Stimulated activated CD4-positive, alpha-beta T cell treated with anti-CD3 and anti-CD28 coated beads, Interleukin-15, amount 100 ng/mL, for 1 hour (primary cell): ENCODE data around the gene TNS3.
"Not testable (repeated sequence)": the region's sequence is repeated elsewhere in the genome, so short reads cannot be mapped to it uniquely, and the experiment has no call there.

ENCODE experiments used
- DNase-seq, 2 donors: peaks; one replicate each; pipeline ENCODE4 v3.0.0-alpha.2; 2020; ENCODE audit warnings: low read depth in 1 of 2, low spot score in 1 of 2

The TNS3 gene

DNA sequence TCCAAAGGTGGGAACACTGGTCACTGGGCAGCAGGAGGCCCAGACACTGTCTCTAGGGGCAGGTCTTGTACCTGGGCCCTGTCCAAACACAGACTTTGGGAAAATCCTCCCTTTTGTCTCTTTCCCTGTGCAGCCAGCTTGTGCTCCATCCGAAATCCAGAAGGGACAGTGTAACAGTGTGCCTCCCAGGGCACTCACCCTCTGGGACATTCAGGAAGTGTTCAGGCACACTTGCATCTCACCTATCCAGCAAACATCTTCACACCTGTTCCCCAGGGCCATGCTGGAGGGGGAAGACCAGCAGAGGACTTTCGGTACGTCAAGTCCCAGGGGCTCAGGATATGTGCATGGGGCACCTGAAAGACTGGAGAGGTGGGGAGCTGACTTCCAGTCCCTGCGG, 38.9 kb downstream of the TNS3 start:
- DNase-seq: no peak

DNA sequence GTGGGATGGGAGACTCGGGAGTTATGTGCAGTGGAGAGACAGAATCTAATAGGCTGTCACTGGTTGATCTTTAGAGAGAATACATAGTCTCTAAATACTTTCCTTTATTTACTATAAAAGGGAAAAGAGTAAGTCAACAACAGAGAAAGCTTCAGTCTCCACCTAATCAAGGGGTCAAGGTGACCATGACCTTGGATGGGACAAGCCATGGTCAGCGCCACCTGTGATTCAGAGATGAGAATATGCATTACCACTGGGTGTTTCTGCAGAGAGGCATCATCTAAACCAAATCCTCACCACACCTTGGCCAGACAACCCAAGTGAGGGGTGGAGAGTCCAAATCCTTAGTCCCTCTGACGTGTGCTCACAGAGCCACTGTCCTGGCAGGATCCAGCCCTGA, 39.9 kb downstream of the TNS3 start:
- DNase-seq: no peak

DNA sequence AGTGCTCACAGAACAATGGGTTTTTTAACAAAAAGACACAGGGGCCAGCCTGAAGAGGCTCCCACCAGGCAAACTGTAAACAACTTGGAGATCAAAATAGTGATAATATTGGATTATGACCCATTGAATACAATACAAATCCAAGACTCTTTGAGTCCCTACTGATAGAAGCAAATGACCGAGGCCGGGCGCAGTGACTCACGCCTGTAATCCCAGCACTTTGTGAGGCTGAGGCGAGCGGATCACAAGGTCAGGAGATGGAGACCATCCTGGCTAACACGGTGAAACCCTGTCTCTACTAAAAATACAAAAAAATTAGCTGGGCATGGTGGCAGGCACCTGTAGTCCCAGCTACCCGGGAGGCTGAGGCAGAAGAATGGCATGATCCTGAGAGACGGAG, 40.4 kb downstream of the TNS3 start:
- not testable (repeated sequence) for DNase-seq

DNA sequence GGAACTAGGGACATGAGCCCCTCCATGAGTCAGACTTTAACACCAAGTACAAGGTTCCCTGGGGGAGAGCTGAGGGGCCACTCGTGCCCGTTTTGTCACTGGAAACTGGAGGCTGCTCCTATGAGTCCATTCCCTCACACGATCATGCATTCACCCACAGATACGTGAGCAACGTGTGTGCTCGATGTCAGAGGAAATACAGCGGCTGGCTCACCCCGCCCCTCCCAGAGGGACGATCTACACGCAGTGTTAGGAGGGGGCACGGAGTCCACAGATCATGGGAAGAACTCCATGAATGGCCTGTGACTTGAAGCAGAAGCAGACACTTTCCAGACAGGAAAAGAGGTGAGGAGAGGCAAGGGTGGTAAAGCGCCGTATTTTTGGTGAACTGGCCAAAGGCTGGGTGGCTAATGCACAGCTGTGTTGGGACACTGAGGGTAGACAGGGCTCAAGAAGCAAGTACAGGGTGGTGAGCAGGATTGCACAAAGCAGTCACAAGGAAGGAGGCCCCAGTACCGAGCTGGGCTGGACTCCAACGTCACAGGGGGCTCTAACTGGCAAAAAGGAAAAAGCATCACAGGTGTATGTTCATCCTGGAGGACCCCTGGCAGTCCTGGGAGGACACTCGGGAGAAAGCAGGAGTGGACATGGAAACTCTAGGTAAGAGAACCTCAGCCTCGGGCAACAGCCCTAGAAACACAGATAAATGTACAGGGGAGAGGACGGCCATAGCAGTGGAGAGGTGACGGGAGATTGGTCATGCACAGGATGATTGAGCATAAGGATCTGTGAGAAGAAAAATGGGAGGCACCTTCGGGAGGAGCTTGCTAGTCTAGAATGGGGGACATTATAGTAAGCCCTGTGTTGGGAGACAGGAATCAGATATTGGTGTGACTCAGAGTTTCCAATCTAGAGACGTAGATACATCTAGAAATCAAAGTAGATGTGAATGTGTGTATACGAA, 41.2 kb downstream of the TNS3 start:
- no peak for DNase-seq

DNA sequence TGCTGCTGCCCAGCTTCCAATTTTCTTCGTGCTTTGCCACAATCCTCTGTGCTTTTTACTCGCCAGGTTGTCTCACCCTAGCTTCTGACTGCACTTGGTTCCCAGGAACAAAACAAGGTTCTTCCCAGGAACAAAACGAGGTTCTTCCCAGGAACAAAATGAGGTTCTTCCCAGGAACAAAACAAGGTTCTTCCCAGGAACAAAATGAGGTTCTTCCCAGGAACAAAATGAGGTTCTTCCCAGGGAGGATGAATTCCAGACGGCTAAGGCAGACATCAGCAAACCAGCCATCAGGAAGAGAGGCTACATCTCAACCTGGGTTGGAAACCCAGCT, 41.9 kb downstream of the TNS3 start:
- no peak for DNase-seq

DNA sequence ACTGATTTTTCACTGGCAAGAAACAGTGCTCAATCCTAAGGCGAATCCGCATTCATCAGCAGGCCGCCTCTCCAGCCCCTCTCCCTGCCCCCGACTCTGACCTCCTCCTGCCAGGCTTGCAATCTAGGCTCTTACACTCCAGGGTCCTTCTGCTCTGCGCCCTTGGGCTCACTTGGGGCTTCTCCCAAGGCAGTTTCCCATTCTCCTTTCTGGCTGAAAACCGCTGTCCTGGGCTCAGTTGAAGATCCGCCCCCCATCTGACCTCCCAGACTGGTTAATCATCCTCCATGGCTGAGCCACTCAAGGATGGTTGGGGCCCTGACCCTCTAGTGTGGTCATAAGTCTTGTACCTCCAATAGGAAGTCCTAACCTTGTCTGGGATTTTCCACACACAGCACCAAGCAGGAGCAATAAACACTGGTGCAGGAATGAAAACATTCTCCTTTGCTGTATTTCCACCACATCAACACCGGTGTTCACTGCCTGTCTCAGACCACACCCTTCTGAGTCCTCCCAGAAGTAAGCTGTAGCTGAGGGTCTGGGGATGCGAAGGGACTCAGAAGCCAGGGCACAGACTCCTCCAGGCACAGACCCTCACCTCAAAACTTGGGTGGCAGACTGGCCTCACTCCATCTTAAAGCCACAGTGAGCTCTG, 42.4 kb downstream of the TNS3 start:
- DNase-seq: no peak

DNA sequence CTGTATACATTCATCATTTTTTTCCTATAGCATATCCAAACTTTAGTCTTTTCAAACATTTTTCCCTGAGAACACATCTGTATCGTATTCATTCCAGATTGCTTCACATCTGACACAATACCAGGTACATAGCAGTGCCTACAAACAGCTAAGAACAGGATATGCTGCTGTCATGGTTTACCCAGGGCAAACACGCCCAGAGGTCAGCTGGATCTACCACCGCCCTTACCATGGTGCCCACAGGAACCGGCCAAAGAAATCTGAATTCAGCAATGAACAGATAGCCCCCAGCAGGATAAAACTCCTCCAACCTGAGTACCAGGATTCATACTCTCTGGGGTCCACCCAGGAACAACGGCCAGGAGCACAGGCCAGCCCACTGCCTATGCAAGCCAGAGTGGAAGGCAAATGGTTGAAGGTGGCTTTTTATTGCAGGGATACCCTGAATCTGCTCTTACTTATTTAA, 43.0 kb downstream of the TNS3 start:
- no peak for DNase-seq

DNA sequence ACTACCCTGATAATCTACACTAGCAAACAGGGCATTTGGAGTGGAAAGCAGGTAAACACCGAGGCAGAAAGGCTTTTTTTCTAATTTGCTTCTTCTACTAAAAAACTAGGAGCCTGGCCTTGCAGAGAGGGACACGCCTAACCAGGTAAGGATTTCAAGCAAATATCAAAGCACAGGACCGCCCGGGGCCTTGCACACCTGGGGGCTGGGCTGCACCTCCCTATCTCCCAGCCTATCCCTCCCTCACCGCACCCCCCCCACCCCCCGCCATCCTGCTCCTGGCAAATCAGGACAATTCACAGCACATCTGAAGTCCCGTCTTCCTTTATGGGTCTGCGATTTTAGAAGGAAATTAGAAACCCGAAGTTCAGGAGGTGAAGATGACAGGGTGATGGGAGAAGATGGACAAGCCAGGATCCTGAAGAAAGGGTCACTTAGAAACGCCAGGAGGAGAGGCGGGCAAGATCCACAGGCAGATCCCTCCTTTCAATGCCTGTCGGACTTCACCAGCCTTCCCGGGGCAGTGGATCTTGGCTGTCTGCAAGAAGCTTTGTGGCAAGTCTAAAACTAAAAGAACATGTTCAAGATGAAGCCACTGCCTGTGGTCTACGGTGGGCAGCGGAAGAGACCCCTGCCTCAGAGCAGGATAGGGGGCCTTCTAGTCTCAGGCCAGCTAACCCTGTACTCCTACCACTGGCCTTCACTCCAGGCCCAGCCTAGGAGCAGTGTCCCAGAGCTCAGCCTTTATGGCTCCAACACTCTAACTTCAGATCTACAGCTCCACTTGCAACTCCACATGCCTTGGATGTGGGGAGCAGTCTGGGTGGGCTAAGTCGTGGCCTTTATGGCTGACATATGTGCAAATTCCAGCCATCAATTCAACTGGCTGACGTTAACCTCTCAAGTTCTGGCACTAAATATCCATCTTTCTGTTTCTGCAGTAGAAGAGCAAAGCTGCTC, 43.9 kb downstream of the TNS3 start:
- DNase-seq: no peak

DNA sequence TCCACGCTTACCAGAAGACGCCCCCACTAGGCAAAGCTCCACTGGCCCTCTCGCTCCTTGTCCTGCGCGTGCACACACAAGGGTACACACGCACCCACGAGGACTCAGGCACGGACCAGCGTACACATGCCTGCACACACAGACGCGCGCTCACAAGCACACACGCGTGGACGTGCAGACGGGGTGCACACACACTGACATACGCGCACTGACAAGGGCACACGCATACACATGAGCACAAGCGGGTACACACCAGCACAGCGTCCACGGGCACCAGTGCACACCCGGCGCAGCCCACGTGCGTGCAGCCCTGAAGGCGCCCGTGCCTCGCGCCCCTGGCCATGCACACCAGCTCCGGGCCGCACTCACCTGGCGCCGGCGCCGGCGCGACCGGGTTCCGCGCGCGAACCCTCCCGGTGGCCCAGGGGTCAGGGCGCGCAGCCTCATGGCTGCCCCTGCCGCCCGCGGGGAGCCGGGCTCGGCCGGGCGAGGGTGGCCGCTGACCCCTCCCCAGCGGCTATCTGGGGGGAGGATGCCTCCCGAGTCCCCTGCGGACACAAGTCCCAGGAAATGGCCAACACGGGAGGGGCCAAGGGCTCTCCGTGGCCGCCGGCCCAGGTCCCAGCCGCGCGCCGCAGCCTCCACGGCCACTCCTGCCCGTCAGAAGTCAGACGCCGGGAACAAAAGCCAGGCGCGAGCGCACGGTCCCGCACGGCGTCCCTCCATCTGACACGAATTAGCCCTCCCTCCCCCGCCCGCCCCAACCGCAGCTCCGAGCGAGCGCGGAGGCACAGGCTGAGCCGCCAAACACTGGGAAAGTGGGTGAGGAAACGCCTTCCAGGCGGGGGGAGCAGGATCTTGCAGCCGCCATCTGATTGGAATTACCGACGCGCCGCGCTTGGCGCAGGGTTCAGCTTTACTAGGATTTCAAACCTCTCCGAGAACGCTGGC, 45.0 kb downstream of the TNS3 start:
- DNase-seq: no peak

DNA sequence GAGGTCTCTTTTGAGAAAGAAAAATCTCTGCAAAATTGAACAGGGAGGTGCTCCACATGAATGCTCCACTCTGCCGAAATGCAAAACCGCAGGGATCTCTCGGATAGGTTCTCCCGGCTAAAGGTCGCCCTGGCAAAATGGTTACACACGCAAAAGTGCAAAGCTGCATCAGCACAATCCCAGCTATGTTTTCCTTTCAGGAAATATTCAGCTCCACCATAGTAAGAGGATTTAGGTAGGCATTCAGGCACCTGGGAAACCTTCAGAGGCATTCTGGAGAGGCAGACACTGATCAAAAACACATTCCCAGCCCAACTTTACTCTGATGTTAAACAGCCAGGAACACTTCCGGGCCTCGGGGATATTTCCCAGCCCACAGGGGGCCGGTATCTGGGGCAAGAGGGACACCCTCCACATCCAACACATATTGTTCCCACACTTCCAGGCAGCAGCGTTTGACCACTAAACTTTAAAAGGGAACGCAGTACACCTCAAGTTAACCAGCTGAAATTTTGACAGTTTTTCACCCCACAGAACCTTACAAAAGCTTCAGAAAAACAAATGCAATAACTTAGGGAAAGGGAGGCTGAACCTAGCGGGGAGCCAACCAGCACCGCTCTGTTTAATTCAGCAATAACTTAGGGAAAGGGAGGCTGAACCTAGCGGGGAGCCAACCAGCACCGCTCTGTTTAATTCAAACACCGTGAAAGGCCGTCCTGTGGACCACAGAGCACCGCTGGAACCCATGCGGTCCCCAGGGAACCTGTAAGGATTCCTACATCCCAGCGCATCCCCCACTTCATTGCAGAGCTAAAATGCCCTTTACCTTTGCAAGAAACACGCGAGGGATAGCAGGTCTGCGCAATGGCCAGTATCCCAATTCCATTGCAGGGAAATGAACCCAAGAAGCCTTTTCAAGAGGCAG, 45.9 kb downstream of the TNS3 start:
- DNase-seq: no peak

DNA sequence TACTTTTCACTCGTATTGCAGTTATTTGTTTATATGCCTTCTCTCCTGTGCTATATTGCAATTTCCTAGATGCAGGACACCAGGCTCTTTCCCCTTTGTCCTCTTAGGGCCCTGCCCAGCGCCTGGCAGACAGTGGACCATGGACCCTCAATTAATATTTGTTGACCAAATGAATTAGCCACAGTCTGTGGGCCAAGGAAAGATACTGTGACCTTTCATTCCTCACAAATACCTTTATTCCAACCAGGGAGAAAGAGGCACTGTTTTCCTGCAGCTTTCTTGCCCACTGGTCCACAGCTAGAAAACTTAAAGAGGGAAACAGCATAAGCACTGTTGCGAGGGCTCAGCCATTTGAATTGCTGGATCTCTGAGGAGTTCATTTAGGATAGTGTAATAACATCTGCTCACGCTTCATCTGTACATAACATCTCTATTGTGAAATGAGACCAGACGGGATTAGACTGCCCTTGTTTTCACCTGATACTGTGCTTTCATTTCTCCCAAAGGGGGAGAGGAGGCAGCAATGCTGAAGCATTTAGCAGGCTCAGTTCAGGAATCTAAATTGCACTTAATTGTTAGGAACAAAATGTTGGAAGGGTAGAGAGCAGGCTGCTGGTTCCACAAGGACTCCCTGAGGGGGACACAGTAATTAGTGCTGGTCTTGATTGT, 46.7 kb downstream of the TNS3 start:
- DNase-seq: no peak

DNA sequence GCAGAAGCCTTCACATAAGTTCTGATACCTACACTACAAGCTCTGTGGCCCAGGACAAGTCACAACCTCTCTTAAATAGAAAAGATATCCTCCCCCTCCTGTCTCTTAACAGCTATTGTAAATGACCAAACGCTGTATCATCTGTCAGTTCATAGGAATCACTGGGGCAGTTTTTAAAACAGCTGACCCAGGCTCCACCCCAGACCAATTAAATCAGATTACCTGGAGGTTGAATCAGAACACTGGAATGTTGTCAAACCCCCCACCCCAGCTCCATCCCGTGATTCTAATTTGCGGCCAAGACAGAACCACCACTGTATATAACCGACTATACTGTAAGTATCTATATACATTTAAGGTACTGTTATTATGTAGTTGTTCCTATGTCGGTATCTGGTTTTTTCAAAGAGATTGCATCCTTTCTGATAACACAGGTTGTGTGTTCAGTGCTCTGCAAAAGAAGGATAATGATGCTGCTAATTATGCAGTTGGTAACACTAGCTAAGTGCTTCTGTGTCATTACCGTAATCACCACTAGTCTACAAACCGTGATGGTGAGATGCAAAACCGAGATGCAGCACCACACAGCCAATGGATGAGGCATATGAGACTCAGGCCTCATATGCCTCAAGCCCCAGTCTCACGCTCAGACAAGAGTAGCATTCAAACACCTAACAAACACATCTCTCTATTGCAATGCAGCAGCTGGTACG, 47.4 kb downstream of the TNS3 start:
- DNase-seq: no peak

DNA sequence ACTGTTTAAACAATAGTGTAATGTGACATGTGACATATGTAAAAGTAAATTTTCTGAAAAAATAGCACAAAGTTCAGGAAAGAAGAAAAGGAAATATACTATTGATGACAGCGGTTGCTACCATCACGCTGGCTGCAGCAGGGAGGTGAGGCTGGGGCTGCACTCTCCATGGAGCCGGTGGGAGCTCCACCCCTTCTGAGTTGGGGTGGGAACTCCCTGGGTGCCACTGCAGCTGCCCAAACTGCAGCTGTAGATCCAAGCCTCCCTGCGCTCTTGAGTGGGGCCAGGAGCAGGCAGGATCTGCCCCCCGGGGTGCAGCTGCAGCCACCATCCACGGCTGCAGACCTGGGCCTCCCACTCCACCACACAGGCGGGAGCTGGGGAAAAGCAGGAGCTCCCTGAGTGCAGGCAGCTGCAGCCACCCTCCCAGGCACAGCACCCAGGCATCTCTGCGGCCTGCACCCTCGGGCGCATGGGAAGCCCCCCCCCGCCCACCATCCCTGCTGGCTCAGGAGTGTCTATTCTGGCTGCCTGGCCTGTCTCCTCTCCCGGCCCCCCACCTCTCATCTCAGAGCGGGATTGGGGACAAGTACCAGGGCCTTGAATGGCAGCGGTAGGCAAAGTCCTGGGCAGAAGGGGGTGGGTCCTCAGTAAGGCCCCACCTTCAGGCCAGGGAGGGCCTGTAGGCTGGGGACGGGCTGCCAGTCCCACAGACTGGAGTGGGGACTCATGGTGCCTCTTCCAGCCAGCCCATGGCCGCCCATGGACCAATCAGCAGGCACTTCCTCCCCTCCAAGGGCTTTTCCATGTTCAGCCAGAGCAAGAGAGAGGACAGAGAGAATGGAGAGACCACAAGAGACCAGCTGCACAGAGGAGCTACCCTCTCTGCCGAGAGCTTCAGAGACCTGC, 50.1 kb downstream of the TNS3 start:
- DNase-seq: no peak

DNA sequence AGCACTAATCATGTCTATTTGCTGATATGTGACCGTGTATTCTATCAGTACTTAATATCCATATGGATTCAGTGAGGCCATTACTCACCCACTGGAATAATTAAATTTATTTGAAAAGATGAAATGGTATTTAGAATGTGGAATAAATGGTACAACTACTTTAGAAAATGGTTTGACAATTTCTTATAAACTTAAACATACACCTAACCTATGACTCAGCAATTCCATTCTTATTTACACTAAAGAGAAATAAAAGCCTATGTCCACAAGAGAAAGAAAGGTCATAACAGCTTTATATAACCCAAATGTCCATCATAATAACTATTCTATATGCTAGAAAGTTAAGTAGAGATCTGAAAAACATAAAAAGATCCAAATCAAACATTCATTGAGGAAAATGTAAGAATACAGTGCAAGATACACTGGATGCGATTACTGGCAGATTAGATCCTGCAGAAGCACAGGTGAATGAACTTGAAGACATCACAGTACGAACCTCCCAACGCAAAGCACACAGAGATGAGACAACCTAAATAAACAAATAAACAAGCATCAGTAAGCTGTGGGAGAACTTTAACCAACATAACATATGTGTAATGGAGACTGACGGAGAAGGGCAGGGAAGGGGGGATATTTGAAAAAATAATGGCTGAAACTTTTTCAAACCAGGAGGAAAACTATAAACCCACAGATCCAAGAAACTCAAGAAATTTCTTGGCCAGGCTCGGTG, 51.9 kb downstream of the TNS3 start:
- no peak for DNase-seq

DNA sequence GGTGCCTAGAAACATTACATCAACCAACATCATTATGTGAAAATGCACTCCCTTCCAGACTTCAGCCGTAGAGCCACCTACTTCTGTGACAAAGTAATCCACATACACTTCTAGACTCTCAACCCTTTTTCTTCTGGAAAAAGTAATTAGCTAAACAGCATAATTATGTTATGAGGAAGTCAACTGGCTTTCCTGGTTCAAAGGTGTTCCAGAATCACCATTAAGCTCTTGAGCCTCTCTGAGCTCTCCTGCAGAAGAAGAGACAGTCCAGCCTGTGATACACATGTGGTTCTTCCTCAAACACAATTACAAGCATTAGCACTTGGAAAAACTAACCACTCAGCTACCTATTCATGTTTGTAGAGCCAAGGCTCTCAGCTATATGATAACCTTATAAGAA, 52.5 kb downstream of the TNS3 start:
- DNase-seq: no peak

DNA sequence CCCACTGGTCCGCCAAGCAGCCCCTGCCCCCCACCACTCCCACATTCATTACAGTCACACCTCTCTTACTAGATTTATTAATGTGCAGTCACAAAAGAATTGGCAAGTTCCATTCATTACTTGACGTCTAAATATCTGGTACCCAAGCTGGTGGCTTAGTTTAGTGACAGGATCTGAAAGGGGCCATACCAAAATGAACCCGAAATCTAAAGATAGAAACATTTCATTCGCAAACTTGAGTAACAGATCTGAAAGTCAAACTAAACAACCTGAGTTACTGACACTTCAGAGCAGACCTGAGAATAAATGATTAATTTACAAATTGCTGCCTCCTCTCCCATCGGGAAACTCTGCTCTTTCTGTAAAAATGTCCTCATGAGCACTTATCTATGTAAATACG, 53.4 kb downstream of the TNS3 start:
- DNase-seq: no peak
